ENCODE measurements around the gene AKR1C1.
"Not testable (repeated sequence)": the region's sequence is repeated elsewhere in the genome, so short reads cannot be mapped to it uniquely, and the experiment has no call there.

Gene AKR1C1

GRCh38 chr10:4947635-4948596 lies 15.3 kb upstream of the AKR1C1 start:
- DNase-seq (ENCODE audit: low spot score) = no peak

GRCh38 chr10:4951512-4952162 lies 11.6 kb upstream of the AKR1C1 start:
- not testable (repeated sequence) for DNase-seq (ENCODE audit: low spot score)

- no peak for DNase-seq (ENCODE audit: low spot score)
Measured at GRCh38 chr10:4953405-4953804, 9.8 kb upstream of the AKR1C1 start.

- not testable (repeated sequence) for DNase-seq (ENCODE audit: low spot score)
Measured at GRCh38 chr10:4956088-4956487, 7.1 kb upstream of the AKR1C1 start.

- not testable (repeated sequence) for DNase-seq (ENCODE audit: low spot score)
Measured at GRCh38 chr10:4956955-4957645, 6.1 kb upstream of the AKR1C1 start.

GRCh38 chr10:4961558-4961957 lies 1.7 kb upstream of the AKR1C1 start:
- DNase-seq (ENCODE audit: low spot score) = not testable (repeated sequence)

- not testable (repeated sequence) for DNase-seq (ENCODE audit: low spot score)
Measured at GRCh38 chr10:4962308-4962707, 907 bp upstream of the AKR1C1 start.

GRCh38 chr10:4963815-4964154 lies 570 bp downstream of the AKR1C1 start:
- DNase-seq (ENCODE audit: low spot score) = not testable (repeated sequence)

- not testable (repeated sequence) for DNase-seq (ENCODE audit: low spot score)
Measured at GRCh38 chr10:4965763-4966162, 2.5 kb downstream of the AKR1C1 start.

- DNase-seq (ENCODE audit: low spot score) = not testable (repeated sequence)
Measured at GRCh38 chr10:4967189-4967588, 4.0 kb downstream of the AKR1C1 start.

GRCh38 chr10:4969289-4969688 lies 6.1 kb downstream of the AKR1C1 start:
- DNase-seq (ENCODE audit: low spot score) = not testable (repeated sequence)

GRCh38 chr10:4970362-4970761 lies 7.1 kb downstream of the AKR1C1 start:
- DNase-seq (ENCODE audit: low spot score) = not testable (repeated sequence)

GRCh38 chr10:4972369-4973142 lies 9.3 kb downstream of the AKR1C1 start:
- not testable (repeated sequence) for DNase-seq (ENCODE audit: low spot score)

- DNase-seq (ENCODE audit: low spot score) = not testable (repeated sequence)
Measured at GRCh38 chr10:4973294-4973693, 10.1 kb downstream of the AKR1C1 start.

GRCh38 chr10:4974400-4974799 lies 11.2 kb downstream of the AKR1C1 start:
- DNase-seq (ENCODE audit: low spot score) = not testable (repeated sequence)

- DNase-seq (ENCODE audit: low spot score) = no peak
Measured at GRCh38 chr10:4977025-4977424, 13.8 kb downstream of the AKR1C1 start.

GRCh38 chr10:4978870-4979269 lies 15.7 kb downstream of the AKR1C1 start:
- no peak for DNase-seq (ENCODE audit: low spot score)

- no peak for DNase-seq (ENCODE audit: low spot score)
Measured at GRCh38 chr10:4980793-4981192, 17.6 kb downstream of the AKR1C1 start.

GRCh38 chr10:4981722-4982471 lies 18.7 kb downstream of the AKR1C1 start:
- no peak for DNase-seq (ENCODE audit: low spot score)

- DNase-seq (ENCODE audit: low spot score) = no peak
Measured at GRCh38 chr10:4982764-4983226, 19.6 kb downstream of the AKR1C1 start.
